Endothelial cell of hepatic sinusoid (primary cell): ENCODE results near the gene ZCCHC7.
"Not testable (repeated sequence)": the region's sequence is repeated elsewhere in the genome, so short reads cannot be mapped to it uniquely, and the experiment has no call there.

Experiments used
- in situ Hi-C: cut with HindIII; loops from 2 replicates; pipeline ENCODE4 v1.10.0; 2017; ENCODE audit warnings: low sequenced_read_pairs

Gene ZCCHC7

DNA sequence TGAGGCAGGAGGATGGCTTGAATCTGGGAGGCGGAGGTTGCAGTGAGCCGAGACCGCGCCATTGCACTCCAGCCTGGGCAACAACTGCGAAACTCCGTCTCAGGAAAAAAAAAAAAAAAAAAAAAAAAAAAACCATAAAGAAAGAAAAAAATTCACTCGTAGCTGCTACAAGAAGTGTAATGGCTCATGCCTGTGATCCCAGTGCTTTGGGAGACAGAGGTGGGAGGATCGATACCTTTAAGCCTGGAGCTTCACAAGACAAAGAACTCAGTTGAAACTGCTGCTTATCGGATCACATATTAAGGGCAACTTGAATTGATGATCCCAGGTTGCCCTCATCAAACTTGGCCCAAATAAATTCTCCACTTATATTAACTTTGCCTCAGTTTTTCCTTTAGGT, 1.0 kb upstream of the ZCCHC7 start:
- in situ Hi-C loops: no loop called here

DNA sequence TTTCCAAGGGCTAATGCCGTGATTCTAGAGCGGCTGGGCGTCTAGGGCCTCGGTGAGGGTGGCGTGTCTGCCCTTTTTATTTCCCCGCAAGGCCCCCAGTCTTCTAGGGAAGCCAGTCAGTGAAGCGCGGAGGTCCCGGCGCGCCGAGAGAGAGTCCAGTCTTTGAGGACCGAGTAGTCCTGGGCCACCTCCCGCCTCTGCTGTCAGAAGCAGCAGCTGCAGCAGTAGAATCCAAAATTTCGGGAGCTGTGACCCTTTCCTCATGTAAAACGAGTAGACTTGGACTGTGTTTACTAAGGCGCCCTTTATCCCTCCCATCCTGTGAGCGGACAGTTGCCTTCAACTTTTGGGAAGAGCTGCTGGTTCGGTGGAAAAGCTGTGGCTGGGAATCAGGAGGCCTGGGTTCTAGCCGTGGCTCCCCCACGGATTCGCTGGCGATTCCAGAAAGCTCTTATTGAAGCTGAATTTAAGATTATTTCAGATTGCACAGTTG, 515 bp downstream of the ZCCHC7 start:
- in situ Hi-C loops: loop anchor here (5.0 kb wide), 1 partner anchor 66 kb away; no protein-coding TSS in a partner anchor

DNA sequence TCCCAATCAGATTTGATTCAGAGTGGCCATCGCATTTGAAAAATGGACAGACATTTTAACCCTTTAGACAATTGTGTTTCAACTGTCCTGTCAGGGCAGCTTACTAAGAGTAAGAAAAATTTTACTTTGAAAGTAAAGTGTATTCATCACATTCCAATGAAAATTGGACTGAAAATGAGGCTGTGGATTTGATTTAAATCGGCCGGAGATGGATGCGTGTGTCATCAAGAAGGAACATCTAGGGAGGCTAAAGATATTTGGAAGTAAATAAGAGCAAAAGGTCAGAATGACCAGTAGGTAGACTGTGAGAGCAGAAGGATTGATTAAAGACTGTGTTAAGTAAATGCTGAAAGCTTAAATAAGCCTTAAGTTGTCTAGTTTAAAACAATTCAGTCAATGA, 1.5 kb downstream of the ZCCHC7 start:
- in situ Hi-C loops: loop anchor here (5.0 kb wide), 1 partner anchor 65 kb away; no protein-coding TSS in a partner anchor

- in situ Hi-C loops: no loop called here
Observed at GRCh38 chr9:37126214-37126788, 5.9 kb downstream of the ZCCHC7 start.

DNA sequence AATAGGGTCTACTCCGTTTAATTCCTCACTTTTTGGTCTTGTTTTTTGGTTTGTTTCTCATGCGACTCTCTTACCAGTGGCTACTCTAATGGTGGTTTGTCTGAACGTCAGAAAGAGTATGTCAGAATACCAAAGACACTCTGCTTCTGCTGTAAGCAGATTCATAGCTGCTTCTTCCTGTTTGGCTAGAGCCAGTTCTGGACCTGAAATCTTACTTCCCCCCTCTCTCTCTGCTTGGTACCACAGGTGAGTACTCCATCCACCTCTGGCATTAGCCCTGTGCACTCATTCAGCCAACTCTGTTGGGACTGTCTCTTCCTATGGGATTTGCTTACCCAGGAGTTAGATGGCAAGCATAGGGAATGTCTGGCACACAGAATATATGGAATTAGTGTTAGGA, 6.6 kb downstream of the ZCCHC7 start:
- in situ Hi-C loops: no loop called here

DNA sequence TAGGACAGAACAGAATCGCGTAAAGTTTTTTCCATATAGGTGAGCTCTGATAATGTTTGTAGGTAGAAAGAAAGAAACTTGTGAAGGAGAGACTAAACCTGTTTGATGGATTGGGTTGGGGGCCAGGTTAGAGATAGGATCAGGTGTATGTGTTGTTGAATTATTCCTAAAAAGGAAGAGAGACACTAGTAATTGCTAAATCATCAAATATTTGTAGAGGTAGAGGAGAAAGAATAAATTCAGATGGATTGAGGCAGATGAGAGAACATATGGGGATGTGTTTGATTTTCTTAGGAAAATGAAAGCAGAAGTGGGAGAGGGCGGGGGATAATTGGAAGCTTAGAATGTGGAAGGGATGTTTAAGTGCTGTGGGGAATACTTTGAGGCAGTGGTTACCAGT, 7.7 kb downstream of the ZCCHC7 start:
- in situ Hi-C loops: no loop called here

GRCh38 chr9:37134166-37134565, 13.8 kb downstream of the ZCCHC7 start:
- in situ Hi-C loops: no loop called here

DNA sequence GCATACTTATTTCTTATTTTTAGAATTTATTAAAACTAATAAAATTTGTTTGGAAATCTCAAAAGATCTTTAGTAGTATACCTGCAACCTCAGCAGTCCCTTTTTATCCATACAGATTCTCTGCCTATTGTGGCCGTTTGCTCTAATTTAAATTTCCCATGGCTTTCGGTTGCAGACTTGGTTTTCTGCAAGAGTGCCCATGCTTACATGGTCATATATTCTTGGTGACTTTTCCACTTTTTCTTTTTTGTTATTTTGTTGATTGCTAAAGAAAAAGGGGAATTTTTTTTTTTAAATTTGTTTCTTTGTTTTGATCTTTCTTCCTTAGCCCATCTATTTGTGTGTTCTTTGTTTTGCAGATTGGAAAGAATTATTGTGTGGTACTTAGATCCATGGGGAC, 20.6 kb downstream of the ZCCHC7 start:
- in situ Hi-C loops: no loop called here

DNA sequence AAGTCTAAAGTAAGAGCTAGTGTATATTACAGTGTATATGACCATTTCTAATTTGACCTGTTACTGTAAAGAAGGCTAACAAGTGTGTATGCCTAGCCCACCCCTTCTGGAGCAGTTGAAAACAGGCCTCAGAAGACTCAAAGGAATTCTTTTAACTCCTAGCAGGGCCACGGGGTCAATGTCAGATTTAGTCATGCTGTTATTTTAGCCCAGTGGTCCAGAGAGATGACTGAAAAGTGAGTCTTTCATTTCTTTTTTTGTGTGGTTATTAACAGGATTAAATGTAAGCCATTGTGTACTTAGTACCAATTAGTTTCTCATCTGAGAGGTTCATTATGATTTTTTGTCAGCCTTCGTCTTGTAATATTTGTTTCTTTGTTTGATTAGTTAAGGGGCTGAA, 24.4 kb downstream of the ZCCHC7 start:
- in situ Hi-C loops: no loop called here

DNA sequence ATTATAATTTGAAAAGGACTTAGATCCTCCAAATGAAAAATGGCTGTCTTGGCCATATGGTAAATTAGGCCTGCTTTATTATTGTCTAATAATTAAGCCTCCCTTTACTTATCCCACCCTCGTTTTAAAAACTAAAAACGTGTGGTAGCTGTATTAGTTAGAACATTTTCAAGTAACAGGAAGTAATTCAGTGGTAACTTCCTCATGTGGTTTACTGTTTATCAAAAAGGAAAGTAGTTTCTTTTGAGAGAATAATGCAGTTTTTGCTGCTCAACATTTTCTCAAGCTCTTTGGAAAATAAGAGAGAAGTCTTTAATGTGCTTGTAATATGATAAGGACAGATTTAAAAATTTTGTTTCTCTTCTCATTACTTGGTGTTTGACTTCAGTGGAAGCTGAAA, 26.0 kb downstream of the ZCCHC7 start:
- in situ Hi-C loops: no loop called here

GRCh38 chr9:37148181-37148580, 27.8 kb downstream of the ZCCHC7 start:
- in situ Hi-C loops: no loop called here

DNA sequence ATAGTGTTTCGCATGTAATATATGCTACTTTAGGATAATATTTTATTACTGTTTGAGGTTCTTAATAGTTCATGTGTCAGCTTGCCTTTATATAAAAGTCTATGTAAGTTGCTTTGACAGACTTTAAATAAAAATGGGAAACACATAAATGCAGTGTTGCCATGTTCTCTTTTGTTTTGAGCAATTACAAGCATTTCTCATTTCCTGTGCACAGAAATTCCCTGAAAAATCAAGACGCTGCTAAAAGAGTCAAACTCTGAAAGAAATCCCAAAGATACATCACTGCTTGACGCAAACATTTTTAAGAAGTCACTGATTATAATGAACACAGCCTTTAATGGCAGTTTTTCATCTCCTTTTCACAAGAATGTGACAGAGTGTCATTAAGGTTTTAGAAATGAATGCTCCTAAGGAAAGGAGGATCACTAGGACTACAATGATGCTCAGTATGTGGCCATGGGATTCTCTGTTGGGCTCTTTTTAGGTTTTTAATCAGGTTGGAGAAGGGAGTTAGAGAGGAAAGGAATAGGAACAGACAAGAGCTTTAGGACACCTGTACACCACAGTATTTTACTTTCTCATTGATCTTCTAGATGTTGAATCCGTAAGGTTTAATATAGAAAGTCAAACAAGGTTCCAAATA, 29.4 kb downstream of the ZCCHC7 start:
- in situ Hi-C loops: no loop called here

DNA sequence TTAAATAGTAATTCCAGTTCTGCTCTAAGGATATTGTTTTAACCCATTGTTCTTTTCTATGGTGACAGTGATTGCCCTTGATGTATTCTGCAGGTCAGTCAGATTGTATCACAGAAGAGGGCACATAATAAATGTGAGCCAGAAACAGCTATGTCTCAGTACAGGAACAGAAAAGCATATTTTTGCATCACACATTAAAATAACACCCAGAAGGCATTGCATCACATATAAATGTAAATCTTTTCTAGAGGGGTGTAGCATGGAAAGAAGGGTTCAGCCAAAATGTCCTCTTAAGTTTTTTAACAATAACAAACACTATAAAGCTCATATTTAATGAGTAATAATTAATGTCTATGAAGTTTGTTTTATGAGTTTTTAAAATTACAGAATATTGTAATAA, 30.0 kb downstream of the ZCCHC7 start:
- in situ Hi-C loops: no loop called here

DNA sequence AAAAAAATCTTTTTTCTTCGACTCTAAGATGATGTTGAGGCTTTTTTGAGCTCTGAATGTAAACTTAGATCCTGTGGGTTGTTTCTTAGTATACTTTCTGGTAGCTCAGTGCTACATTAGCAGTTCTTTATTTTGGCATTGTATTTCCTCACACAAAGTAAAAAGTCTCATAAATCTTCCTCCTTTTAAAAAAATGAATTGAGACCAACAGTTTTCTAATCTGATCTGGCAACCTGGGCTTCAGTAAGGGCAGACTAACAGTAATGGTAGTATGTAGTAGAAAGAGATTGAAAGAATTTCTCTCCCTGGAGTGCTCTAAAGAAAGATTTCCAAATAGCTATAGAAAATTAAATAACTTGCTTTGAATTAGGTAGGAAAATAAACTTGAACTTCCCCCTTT, 31.4 kb downstream of the ZCCHC7 start:
- in situ Hi-C loops: no loop called here

DNA sequence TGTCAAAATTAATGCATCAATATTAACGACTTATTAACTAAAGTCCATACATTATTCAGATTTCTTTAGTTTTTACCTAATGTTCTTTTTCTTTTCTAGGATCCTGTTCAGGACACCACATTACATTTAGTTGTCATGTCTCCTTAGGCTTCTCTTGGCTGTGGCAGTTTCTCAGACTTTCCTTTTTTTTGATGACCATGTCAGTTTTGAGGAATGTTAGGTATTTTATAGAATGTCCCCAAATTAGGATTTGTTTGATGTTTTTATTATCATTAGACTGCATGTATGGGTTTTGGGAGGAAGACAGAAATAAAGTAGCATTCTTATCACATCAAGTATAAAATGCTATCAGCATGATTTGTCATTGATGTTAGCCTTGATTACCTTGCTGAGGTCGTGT, 32.0 kb downstream of the ZCCHC7 start:
- in situ Hi-C loops: no loop called here

DNA sequence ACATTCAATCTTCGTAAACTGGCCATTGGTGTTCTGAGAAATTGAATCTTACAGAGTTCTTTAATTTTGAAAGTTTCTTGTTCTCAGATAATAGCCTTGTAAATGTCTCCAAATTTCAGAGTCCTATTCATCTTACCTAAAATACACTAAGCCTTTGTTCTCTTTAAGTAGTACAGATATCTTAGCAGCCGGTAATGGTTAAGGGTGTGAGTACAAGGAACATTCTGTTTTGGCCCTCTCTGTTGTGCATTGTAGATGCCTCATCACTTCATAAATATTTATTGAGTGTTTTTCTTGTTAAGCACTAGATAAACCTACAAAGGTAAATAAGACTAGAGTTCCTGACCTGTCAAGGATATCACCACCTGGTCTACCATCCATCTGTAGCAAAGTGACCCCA, 35.2 kb downstream of the ZCCHC7 start:
- in situ Hi-C loops: no loop called here

DNA sequence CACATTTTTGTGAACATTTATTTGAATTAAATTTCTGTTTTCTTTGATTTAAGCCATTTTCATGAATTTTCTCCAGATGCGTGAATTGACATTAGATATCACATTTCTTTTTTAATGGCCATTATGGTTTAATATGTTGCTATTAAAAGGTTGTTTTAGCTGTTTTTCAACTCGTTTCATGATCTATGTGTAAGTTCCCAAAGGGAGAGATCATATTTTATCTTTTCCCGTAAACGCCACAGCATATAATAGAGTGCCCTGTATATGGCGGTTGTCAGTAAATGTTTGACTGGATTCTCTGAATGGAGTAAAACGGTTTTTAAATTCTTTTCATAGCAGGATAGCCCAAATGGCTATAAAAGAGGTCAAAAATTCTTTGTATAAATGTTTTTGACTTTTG, 35.8 kb downstream of the ZCCHC7 start:
- in situ Hi-C loops: no loop called here

DNA sequence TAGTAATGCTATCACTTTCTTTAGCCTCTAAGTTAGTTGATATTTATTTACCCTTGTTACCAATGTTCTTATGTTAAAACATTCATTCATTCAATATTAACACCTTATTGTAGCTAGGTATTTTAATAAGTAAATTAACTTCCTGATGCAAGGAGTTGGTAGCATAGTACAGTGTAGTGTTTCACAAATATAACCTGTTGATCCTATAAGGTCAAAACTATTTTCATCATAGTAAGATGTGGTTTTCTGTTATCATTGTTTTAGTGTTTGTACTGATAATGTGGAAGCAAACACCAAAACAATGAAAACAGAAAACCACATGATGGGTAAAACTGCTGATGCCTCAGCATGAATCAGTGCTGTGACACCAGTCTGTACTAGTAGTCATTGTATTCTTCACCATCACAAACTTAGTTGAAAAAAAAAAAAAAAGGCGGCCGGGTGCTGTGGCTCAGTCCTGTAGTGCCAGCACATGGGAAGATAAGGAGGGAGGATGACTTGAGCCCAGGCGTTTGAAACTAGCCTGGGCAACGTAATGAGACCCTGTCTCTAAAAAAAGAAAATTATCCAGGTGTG, 36.5 kb downstream of the ZCCHC7 start:
- in situ Hi-C loops: no loop called here

DNA sequence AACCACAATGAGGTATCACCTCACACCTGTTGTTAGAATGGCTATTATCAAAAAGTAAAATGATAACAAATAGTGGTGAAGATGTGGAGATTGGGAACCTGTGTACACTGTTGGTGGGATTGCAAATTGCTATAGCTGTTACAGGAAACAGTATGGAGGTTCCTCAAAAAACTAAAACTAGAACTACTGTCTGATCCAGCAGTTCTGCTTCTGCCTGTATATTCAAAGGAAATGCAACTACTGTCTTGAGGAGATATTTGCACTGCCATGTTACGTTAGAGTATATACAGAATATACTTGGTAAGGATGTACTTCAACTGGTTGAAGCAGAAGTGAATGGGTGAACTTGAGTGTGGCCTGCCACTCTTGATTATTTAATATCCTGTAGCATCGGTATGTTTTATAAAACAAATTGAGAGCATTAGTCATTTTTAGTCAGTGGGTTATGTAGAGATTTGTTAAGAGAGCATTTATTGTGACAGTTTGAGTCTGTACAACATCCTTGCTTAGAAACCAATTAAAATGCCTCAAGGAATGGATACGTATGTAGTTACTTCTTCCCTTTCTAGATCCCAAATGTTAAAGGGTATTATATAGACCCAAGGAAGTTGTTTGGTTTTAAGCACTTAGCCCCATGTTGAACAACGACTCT, 37.5 kb downstream of the ZCCHC7 start:
- in situ Hi-C loops: no loop called here

- in situ Hi-C loops: no loop called here
Observed at GRCh38 chr9:37163299-37163698, 42.9 kb downstream of the ZCCHC7 start.

GRCh38 chr9:37164335-37164734, 44.0 kb downstream of the ZCCHC7 start:
- in situ Hi-C loops: not testable (repeated sequence)

GRCh38 chr9:37165644-37166043, 45.3 kb downstream of the ZCCHC7 start:
- in situ Hi-C loops: no loop called here
